Sigmoid colon (tissue), 3 donors: ENCODE measurements around the gene C5orf22.

Source experiments
- POLR2A ChIP-seq, 2 donors: fragments of 450-650 bp; IDR thresholded peaks; one replicate each; pipeline ENCODE4 v1.6.1; 2016; ENCODE audit warnings: antibody characterized with exemption in 2 of 2, mild to moderate bottlenecking in 2 of 2, moderate library complexity in 2 of 2
- TF ChIP-seq, protein P1 (sequence below), 4 experiments: fragments of 450-650 bp in 3 of 4; fragments of 200-600 bp in 1 of 4; IDR thresholded peaks; one replicate each; pipeline ENCODE4 v1.5.1; 2016 to 2019; ENCODE audit warnings: antibody characterized with exemption in 4 of 4, mild to moderate bottlenecking in 3 of 4, moderate library complexity in 2 of 4

DNA sequence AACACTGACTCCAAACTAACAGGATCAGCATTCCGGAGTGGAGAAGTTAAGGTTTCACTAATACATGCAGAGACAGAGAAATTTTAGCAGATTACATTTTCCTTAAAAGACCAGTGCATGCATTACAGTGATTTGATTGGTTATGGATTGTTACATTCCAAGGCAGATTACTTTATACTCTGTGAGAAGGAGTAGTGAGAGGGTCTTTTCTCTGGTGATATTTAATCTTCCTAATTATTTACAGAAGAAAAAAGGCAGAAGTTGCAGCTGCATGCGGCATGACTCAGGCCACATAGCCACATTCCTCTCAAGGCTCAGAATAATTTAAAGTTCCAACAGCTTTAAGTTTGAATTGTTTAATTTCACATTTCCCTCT, 53.8 kb downstream of the C5orf22 start:
- TF ChIP-seq POLR2A (IDR thresholded peaks at IDR 0.05), result no peak
- TF ChIP-seq, protein P1, sequence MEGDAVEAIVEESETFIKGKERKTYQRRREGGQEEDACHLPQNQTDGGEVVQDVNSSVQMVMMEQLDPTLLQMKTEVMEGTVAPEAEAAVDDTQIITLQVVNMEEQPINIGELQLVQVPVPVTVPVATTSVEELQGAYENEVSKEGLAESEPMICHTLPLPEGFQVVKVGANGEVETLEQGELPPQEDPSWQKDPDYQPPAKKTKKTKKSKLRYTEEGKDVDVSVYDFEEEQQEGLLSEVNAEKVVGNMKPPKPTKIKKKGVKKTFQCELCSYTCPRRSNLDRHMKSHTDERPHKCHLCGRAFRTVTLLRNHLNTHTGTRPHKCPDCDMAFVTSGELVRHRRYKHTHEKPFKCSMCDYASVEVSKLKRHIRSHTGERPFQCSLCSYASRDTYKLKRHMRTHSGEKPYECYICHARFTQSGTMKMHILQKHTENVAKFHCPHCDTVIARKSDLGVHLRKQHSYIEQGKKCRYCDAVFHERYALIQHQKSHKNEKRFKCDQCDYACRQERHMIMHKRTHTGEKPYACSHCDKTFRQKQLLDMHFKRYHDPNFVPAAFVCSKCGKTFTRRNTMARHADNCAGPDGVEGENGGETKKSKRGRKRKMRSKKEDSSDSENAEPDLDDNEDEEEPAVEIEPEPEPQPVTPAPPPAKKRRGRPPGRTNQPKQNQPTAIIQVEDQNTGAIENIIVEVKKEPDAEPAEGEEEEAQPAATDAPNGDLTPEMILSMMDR (IDR thresholded peaks at IDR 0.05), result no peak
